Measurements from ENCODE around the gene TMEM125. TPM values are rescaled to one million over a fixed set of nuclear protein-coding genes. Genes with fewer than 3 reads are reported as not detected.

TMEM125 gene
- total RNA-seq, 1 donor from 2014 or later: 0.64 TPM

DNA sequence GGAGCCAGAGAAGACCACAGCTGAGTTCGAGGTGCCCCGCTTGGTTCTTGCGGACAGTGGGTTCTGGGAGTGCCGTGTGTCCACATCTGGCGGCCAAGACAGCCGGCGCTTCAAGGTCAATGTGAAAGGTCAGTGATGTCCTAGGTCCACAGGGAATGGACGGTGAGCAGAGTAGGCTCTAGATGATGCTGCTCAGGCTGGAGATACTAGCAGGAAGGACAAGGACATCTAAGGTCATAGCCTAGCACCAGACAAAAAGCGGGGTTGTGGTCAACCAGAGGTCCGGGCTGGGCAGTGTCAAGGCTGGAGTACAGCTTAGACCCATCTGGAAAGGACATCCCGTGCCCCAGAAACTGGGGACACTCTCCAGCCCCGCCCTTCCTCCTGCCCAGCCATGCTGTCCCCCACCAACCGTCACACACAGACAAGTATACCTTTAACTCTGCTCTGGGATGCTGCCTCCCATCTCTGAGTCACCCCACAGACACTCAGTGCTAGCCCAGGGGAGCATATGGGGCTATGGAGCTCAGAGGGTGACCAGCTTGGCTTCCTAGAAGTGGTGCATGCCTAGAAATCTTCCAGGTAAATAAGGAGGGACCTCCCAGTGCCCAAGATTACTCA, 39.7 kb downstream of the TMEM125 start:
- no peaks in the 10 kb centered on the region for H3K79me2 ChIP-seq (ENCODE audit: insufficient read depth, low read length)

DNA sequence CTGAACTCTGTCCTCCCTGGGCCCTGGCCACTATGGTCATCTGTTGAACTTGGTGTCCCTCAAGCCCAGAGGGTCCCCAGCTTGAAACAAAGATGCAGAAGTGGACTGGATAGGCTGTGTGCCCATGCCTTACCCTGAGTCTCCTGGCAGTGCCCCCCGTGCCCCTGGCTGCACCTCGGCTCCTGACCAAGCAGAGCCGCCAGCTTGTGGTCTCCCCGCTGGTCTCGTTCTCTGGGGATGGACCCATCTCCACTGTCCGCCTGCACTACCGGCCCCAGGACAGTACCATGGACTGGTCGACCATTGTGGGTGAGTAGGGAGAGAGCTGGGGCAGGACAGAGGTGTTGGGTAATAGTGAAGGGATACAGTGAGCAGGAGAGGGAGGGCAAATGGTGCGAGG, 41.7 kb downstream of the TMEM125 start:
- H3K36me3 Mint-ChIP-seq (ENCODE audit: low read depth, unreplicated experiment): peaks cover 3% of the 10 kb centered on the region
- no peak overlapping the region for H3K4me3 Mint-ChIP-seq (ENCODE audit: unreplicated experiment)
- Histone ChIP-seq H3K36me3 (ENCODE audit: insufficient read depth, low read length) (no peaks in the 10 kb centered on the region), H3K27me3 (ENCODE audit: insufficient read depth, low read length) (no peaks in the 10 kb centered on the region), H4K20me1 (ENCODE audit: insufficient read depth, low read length) (no peaks in the 10 kb centered on the region), H3K9me3 (ENCODE audit: insufficient read depth, low read depth, low read length) (no peaks in the 10 kb centered on the region), H3K4me2 (ENCODE audit: low read length) (no peak overlapping the region), H3K9ac (ENCODE audit: low read length) (no peak overlapping the region), H3K79me2 (ENCODE audit: insufficient read depth, low read length) (no peaks in the 10 kb centered on the region), H2AFZ (ENCODE audit: low read depth, low read length) (no peak overlapping the region), H3K4me1 (ENCODE audit: insufficient read depth, low read length) (no peaks in the 10 kb centered on the region), H3K27ac (ENCODE audit: low read depth, low read length) (no peak overlapping the region), H3K4me3 (ENCODE audit: insufficient read depth, low read depth, low read length) (no peak overlapping the region)
- H3K9me3 Mint-ChIP-seq (ENCODE audit: unreplicated experiment): peaks cover 10% of the 10 kb centered on the region
- TF ChIP-seq EZH2 (IDR thresholded peaks at IDR 0.05; ENCODE audit: insufficient read depth, low read length): no peak
- TF ChIP-seq, protein P1, sequence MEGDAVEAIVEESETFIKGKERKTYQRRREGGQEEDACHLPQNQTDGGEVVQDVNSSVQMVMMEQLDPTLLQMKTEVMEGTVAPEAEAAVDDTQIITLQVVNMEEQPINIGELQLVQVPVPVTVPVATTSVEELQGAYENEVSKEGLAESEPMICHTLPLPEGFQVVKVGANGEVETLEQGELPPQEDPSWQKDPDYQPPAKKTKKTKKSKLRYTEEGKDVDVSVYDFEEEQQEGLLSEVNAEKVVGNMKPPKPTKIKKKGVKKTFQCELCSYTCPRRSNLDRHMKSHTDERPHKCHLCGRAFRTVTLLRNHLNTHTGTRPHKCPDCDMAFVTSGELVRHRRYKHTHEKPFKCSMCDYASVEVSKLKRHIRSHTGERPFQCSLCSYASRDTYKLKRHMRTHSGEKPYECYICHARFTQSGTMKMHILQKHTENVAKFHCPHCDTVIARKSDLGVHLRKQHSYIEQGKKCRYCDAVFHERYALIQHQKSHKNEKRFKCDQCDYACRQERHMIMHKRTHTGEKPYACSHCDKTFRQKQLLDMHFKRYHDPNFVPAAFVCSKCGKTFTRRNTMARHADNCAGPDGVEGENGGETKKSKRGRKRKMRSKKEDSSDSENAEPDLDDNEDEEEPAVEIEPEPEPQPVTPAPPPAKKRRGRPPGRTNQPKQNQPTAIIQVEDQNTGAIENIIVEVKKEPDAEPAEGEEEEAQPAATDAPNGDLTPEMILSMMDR (IDR thresholded peaks at IDR 0.05; ENCODE audit: insufficient read depth, low read depth, low read length): no peak
- peaks cover 18% of the 10 kb centered on the region for H3K27me3 Mint-ChIP-seq (ENCODE audit: low read depth, unreplicated experiment)
- H3K4me1 Mint-ChIP-seq (ENCODE audit: low read depth, unreplicated experiment): peaks cover under 1% of the 10 kb centered on the region
- no peak overlapping the region for H3K27ac Mint-ChIP-seq (ENCODE audit: unreplicated experiment)
- FAIRE-seq (no peak), DNase-seq (ENCODE audit: low read depth) (no peak)

More for the DNA sequence above, 39.7 kb downstream of the TMEM125 start:
- FAIRE-seq (no peak), DNase-seq (ENCODE audit: low read depth) (no peak)
- no peak overlapping the region for H3K9ac ChIP-seq (ENCODE audit: low read length)
- no peaks in the 10 kb centered on the region for H3K27me3 ChIP-seq (ENCODE audit: insufficient read depth, low read length)
- no peaks in the 10 kb centered on the region for H3K9me3 ChIP-seq (ENCODE audit: insufficient read depth, low read depth, low read length)
- no peak overlapping the region for H3K4me3 Mint-ChIP-seq (ENCODE audit: unreplicated experiment)
- H3K4me2 ChIP-seq (ENCODE audit: low read length): no peak overlapping the region
- no peaks in the 10 kb centered on the region for H3K4me1 ChIP-seq (ENCODE audit: insufficient read depth, low read length)
- peaks cover 11% of the 10 kb centered on the region for H3K36me3 Mint-ChIP-seq (ENCODE audit: low read depth, unreplicated experiment)
- H3K27ac Mint-ChIP-seq (ENCODE audit: unreplicated experiment): no peak overlapping the region
- no peaks in the 10 kb centered on the region for H4K20me1 ChIP-seq (ENCODE audit: insufficient read depth, low read length)
- peaks cover 16% of the 10 kb centered on the region for H3K9me3 Mint-ChIP-seq (ENCODE audit: unreplicated experiment)
- no peaks in the 10 kb centered on the region for H3K4me1 Mint-ChIP-seq (ENCODE audit: low read depth, unreplicated experiment)
- H3K27ac ChIP-seq (ENCODE audit: low read depth, low read length): no peak overlapping the region
- no peak for TF ChIP-seq EZH2 (IDR thresholded peaks at IDR 0.05; ENCODE audit: insufficient read depth, low read length)
- TF ChIP-seq, protein P1 (IDR thresholded peaks at IDR 0.05; ENCODE audit: insufficient read depth, low read depth, low read length): no peak
- peaks cover 28% of the 10 kb centered on the region for H3K27me3 Mint-ChIP-seq (ENCODE audit: low read depth, unreplicated experiment)
- no peak overlapping the region for H3K4me3 ChIP-seq (ENCODE audit: insufficient read depth, low read depth, low read length)
- no peaks in the 10 kb centered on the region for H3K36me3 ChIP-seq (ENCODE audit: insufficient read depth, low read length)
- H2AFZ ChIP-seq (ENCODE audit: low read depth, low read length): no peak overlapping the region

DNA sequence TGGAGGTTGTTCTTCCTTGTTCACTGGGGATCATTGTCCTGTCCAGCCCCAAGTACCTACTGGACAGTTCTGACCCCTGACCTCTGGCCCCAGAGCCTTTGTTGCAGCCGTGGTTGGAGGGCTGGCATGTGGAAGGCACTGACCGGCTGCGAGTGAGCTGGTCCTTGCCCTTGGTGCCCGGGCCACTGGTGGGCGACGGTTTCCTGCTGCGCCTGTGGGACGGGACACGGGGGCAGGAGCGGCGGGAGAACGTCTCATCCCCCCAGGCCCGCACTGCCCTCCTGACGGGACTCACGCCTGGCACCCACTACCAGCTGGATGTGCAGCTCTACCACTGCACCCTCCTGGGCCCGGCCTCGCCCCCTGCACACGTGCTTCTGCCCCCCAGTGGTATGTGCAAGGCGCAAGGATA, 42.4 kb downstream of the TMEM125 start:
- Mint-ChIP-seq H3K36me3 (ENCODE audit: low read depth, unreplicated experiment) (peaks cover 3% of the 10 kb centered on the region), H3K27me3 (ENCODE audit: low read depth, unreplicated experiment) (peaks cover 22% of the 10 kb centered on the region), H3K4me3 (ENCODE audit: unreplicated experiment) (no peak overlapping the region), H3K9me3 (ENCODE audit: unreplicated experiment) (peaks cover 9% of the 10 kb centered on the region), H3K4me1 (ENCODE audit: low read depth, unreplicated experiment) (peaks cover 2% of the 10 kb centered on the region), H3K27ac (ENCODE audit: unreplicated experiment) (no peak overlapping the region)
- Histone ChIP-seq H3K36me3 (ENCODE audit: insufficient read depth, low read length) (no peaks in the 10 kb centered on the region), H3K4me1 (ENCODE audit: insufficient read depth, low read length) (no peaks in the 10 kb centered on the region), H3K4me2 (ENCODE audit: low read length) (no peak overlapping the region), H3K9ac (ENCODE audit: low read length) (no peak overlapping the region), H3K9me3 (ENCODE audit: insufficient read depth, low read depth, low read length) (no peaks in the 10 kb centered on the region), H2AFZ (ENCODE audit: low read depth, low read length) (no peak overlapping the region), H3K4me3 (ENCODE audit: insufficient read depth, low read depth, low read length) (no peak overlapping the region), H3K27me3 (ENCODE audit: insufficient read depth, low read length) (no peaks in the 10 kb centered on the region), H3K79me2 (ENCODE audit: insufficient read depth, low read length) (no peaks in the 10 kb centered on the region), H3K27ac (ENCODE audit: low read depth, low read length) (no peak overlapping the region), H4K20me1 (ENCODE audit: insufficient read depth, low read length) (no peaks in the 10 kb centered on the region)
- DNase-seq (ENCODE audit: low read depth): no peak
- FAIRE-seq: no peak
- TF ChIP-seq EZH2 (IDR thresholded peaks at IDR 0.05; ENCODE audit: insufficient read depth, low read length): no peak
- TF ChIP-seq, protein P1 (IDR thresholded peaks at IDR 0.05; ENCODE audit: insufficient read depth, low read depth, low read length): no peak
